Mucosa of rectum (tissue), 2 donors: ENCODE measurements around the gene MAP4K3.

ENCODE experiments used
- H3K27ac ChIP-seq, 2 donors: one replicate each; pipeline ENCODE4 v1.7.0; 2013; ENCODE audit warnings: inconsistent platforms in 2 of 2, low read depth in 2 of 2, low read length in 2 of 2
- H3K27me3 ChIP-seq, 2 donors: one replicate each; pipeline ENCODE4 v1.7.0; 2013; ENCODE audit warnings: low read length in 2 of 2; ENCODE audit not compliant: control insufficient read depth in 2 of 2, insufficient read depth in 2 of 2
- H3K36me3 ChIP-seq, 2 donors: one replicate each; pipeline ENCODE4 v1.7.0; 2013; ENCODE audit warnings: low read length in 2 of 2; ENCODE audit not compliant: control insufficient read depth in 2 of 2, insufficient read depth in 2 of 2
- H3K4me1 ChIP-seq, 2 donors: one replicate each; pipeline ENCODE4 v1.7.0; 2013; ENCODE audit warnings: low read length in 2 of 2, mild to moderate bottlenecking in 1 of 2; ENCODE audit not compliant: control insufficient read depth in 2 of 2, insufficient read depth in 2 of 2
- H3K4me3 ChIP-seq, 2 donors: one replicate each; pipeline ENCODE4 v1.7.0; 2013; ENCODE audit warnings: low read length in 2 of 2
- H3K9ac ChIP-seq, 2 donors: one replicate each; pipeline ENCODE4 v1.7.0; 2013; ENCODE audit warnings: low read length in 2 of 2, low read depth in 1 of 2, mild to moderate bottlenecking in 1 of 2
- H3K9me3 ChIP-seq, 2 donors: one replicate each; pipeline ENCODE4 v1.7.0; 2013; ENCODE audit warnings: low read length in 2 of 2; ENCODE audit not compliant: control insufficient read depth in 2 of 2
- donor health status: healthy.
- donor health status: Normal muscosa, but diverticular disease.

MAP4K3 gene

DNA sequence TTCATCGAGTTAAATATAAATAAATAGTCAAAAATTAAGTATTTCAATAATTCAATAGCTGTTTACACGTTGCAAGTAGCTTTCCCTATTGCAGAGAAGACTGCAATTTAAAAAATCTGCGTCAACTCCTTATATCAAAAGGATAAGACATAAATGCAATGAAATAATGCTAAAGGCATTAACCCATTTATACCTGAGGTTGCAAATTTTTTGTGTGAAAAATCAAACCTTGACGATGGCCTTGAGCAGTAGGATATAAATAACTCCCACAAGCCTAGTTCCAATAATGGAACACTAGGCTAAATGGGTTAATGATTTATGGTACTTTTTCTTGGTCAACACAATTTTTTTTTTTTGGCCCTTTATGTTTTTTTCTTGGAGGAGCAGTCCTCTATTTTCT, 116.9 kb downstream of the MAP4K3 start:
- Histone ChIP-seq H3K9me3 (no peaks in the 10 kb centered on the region), H3K9ac (no peak overlapping the region), H3K27me3 (no peaks in the 10 kb centered on the region), H3K4me1 (no peaks in the 10 kb centered on the region), H3K27ac (no peak overlapping the region), H3K4me3 (no peak overlapping the region), H3K36me3 (peaks cover 0 to 2% of the 10 kb centered on the region in 2 donors)

DNA sequence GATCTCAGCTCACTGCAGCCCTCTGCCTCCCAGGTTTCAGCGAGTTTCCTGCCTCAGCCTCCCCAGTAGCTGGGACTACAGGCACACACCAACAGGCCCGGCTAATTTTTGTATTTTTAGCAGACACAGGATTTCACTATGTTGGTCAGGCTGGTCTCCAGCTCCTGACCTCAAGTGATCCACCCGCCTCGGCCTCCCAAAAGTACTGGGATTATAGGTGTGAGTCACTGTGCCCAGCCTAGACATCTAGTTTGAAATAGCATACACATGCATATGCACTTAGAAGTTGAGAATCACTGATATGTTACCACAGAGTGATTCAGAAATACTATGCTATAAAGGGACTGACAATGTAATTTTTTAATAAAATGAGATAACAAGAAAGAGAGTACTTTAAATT, 123.5 kb downstream of the MAP4K3 start:
- no peaks in the 10 kb centered on the region for H3K9me3 ChIP-seq
- no peak overlapping the region for H3K4me3 ChIP-seq
- no peaks in the 10 kb centered on the region for H3K27me3 ChIP-seq
- no peak overlapping the region for H3K9ac ChIP-seq
- H3K4me1 ChIP-seq, result no peaks in the 10 kb centered on the region
- H3K27ac ChIP-seq, result no peak overlapping the region
- H3K36me3 ChIP-seq, result peaks cover 7 to 11% of the 10 kb centered on the region in 2 donors

DNA sequence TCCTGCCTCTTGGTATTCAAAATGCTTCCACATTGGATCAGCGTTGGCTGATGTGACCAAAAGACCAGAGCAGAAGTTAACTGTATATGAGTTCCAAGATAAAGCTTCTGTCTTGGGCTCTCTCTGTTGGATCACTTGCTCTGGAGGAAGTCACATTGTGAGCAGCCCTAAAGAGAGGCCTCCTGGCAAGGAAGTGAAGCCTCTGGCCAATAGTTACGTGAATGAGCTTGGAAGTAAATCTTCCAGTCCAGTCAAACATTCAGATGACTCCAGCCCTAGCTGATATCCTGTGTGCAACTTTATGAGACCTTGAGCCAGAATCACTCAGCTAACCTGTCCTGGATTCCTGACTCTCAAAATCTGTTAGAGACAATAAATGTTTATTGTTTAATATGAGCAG, 125.6 kb downstream of the MAP4K3 start:
- Histone ChIP-seq H3K9ac (no peak overlapping the region), H3K27me3 (no peaks in the 10 kb centered on the region), H3K27ac (no peak overlapping the region), H3K9me3 (no peaks in the 10 kb centered on the region), H3K4me1 (no peaks in the 10 kb centered on the region), H3K36me3 (peaks cover 7 to 11% of the 10 kb centered on the region in 2 donors), H3K4me3 (no peak overlapping the region)

DNA sequence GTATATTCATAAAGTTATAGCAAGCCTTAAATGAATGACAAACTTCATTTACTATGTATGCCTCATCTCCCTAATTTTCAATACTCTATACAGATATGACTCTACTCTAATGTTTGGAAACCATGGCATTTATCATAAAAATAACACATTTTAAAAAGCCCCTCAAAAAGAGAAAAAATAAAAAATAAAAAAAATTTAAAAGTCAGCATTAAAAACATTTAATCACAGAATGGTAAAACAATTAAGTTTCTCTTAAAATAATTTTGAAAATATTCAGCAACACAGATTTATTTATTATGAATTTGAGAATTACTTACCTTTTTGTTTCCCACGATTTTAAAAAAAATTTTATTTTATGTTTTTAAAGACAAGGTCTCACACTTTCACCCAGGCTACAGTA, 128.3 kb downstream of the MAP4K3 start:
- no peak overlapping the region for H3K4me3 ChIP-seq
- no peaks in the 10 kb centered on the region for H3K27me3 ChIP-seq
- H3K9ac ChIP-seq, result no peak overlapping the region
- H3K9me3 ChIP-seq, result no peaks in the 10 kb centered on the region
- no peaks in the 10 kb centered on the region for H3K4me1 ChIP-seq
- no peak overlapping the region for H3K27ac ChIP-seq
- H3K36me3 ChIP-seq, result peaks cover 7 to 9% of the 10 kb centered on the region in 2 donors

- no peak overlapping the region for H3K27ac ChIP-seq
- H3K36me3 ChIP-seq, result peaks cover 2 to 3% of the 10 kb centered on the region in 2 donors
- no peaks in the 10 kb centered on the region for H3K9me3 ChIP-seq
- H3K27me3 ChIP-seq, result no peaks in the 10 kb centered on the region
- H3K9ac ChIP-seq, result no peak overlapping the region
- no peaks in the 10 kb centered on the region for H3K4me1 ChIP-seq
- H3K4me3 ChIP-seq, result no peak overlapping the region
These were observed 130.5 kb downstream of the MAP4K3 start for GRCh38 chr2:39306626-39307025.

DNA sequence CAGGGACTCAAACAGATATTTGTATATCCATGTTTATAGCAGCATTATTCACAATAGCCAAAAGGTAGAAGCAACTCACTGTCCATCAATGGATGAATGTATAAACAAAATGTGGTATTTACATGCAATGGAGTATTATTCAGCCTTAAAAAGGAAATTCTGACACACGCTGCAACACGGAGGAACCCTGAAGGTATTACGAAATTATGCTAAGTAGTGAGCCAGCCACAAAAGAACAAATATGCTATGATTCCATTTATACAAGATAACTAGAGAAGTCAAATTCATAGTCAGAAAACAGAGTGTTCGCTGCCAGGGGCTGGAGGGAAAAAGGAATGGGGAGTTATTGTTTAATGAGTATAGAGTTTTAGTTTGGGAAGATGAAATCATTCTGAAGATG, 132.4 kb downstream of the MAP4K3 start:
- Histone ChIP-seq H3K4me1 (no peaks in the 10 kb centered on the region), H3K36me3 (peaks cover 0 to 3% of the 10 kb centered on the region in 2 donors), H3K9ac (no peak overlapping the region), H3K9me3 (no peaks in the 10 kb centered on the region), H3K27ac (no peak overlapping the region), H3K27me3 (no peaks in the 10 kb centered on the region), H3K4me3 (no peak overlapping the region)

DNA sequence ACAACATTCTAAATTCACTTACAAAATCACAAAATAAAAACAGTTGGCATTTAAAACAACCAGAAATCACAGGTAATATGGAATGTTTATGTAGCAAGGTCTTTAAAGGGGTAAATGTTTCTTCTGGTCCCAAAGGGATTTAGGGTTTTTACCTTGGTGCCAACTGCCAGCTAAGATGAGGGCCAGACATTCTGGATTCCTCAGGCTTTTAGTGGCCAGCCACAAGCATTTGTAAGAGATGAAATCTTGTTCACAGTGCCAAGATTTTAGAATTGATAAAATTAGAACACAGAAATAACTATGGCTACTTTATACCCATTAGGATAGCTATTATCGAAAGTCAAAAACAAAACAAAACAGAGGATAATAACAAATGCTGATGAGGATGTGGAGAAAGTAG, 132.9 kb downstream of the MAP4K3 start:
- H3K27ac ChIP-seq, result no peak overlapping the region
- H3K27me3 ChIP-seq, result no peaks in the 10 kb centered on the region
- no peaks in the 10 kb centered on the region for H3K4me1 ChIP-seq
- H3K9me3 ChIP-seq, result no peaks in the 10 kb centered on the region
- peaks cover 0 to 3% of the 10 kb centered on the region in 2 donors for H3K36me3 ChIP-seq
- no peak overlapping the region for H3K9ac ChIP-seq
- no peak overlapping the region for H3K4me3 ChIP-seq

DNA sequence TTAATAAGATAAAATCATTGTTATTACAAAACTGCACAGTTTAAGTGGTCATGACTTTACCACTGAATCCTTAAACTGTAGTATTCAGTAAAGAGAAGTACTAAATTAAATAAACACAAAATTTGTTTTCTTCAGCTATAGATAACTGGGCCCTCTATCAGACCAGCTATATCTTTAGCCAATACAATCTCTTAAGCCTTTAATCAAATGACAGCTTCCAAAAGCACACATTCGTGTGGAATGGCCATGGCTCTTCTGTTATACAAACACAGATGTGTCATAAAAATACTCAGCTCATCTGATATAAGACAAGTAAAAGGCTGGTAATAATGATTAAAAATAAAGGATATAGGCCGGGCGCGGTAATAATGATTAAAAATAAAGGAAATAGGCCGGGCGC, 135.7 kb downstream of the MAP4K3 start:
- H3K9ac ChIP-seq, result no peak overlapping the region

DNA sequence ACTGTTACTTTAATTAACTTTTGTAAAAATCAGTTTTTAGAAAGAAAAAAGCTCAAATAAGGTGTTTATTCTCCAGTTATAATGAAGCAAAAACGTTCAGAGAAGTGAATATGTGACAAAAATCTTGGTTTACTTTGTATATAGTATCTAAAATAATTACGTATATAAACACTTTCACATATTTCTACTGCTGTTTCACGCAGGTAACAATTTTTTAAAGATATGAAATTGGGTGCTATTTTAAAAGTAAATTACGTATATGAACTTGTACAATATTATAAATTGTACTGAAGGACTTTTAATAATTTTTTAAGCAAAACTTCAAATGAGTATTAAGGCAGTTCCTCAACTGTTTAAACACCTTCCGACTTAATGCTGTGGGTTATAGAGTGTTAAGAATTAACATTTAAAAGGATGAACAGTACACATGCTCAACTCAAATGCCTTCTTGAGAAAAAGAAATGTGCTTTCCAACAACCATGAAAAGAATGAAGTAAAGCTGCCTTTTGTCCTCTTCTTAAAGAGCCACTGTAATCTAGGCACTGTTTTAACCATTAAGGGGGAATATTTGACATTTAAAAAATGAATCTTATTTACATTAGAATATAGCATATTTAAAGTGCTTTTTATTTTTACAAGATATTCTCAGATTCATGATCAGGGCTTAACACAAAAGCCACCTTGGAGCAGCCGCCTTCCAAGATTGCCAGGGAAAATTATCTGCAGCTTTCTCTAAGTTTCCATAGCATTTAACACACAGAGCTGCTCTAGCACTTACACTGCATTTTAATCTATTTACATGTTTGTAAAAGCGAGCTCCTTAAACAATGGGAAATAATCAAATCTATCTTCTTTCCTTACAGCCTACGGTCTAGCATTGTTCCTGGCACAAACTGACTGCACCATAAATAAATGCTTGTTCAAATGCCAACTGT, 136.8 kb downstream of the MAP4K3 start:
- Histone ChIP-seq H3K4me1 (no peaks in the 10 kb centered on the region), H3K27me3 (no peaks in the 10 kb centered on the region), H3K9ac (no peak overlapping the region), H3K36me3 (peaks cover 2 to 3% of the 10 kb centered on the region in 2 donors), H3K27ac (no peak overlapping the region), H3K4me3 (no peak overlapping the region), H3K9me3 (no peaks in the 10 kb centered on the region)

More for the DNA sequence above, 135.7 kb downstream of the MAP4K3 start:
- Histone ChIP-seq H3K27ac (no peak overlapping the region), H3K4me3 (no peak overlapping the region), H3K27me3 (no peaks in the 10 kb centered on the region), H3K36me3 (peaks cover 3 to 5% of the 10 kb centered on the region in 2 donors), H3K4me1 (no peaks in the 10 kb centered on the region), H3K9me3 (no peaks in the 10 kb centered on the region)

DNA sequence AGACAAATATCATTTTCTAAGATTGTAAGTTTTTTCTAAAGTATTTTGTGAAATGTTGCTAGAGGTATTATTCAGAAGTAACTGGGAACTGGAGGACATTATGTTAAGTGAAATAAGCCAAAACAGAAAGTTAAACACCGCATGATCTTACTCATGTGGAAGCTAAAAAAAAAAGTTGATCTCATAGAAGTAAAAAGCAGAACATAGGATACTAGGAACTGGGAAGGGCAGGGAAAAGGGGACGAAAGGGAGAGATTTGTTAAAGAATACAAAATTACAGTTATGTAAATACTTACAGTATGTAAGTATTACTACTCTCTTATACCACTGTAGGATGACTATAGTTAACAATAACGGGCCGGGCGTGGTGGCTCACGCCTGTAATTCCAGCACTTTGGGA, 146.7 kb downstream of the MAP4K3 start:
- Histone ChIP-seq H3K4me1 (no peaks in the 10 kb centered on the region), H3K36me3 (peaks cover 26 to 29% of the 10 kb centered on the region in 2 donors), H3K4me3 (no peak overlapping the region), H3K27ac (no peak overlapping the region), H3K9ac (no peak overlapping the region), H3K27me3 (no peaks in the 10 kb centered on the region), H3K9me3 (no peaks in the 10 kb centered on the region)
